ENCODE results near the gene MYO3B. TPM values are rescaled to one million over a fixed set of nuclear protein-coding genes. Genes with fewer than 3 reads are reported as not detected.

The MYO3B gene
- total and polyA plus RNA-seq, 11 donors, result 0.09 to 0.19 (median 0.10) TPM; not detected in 8

DNA sequence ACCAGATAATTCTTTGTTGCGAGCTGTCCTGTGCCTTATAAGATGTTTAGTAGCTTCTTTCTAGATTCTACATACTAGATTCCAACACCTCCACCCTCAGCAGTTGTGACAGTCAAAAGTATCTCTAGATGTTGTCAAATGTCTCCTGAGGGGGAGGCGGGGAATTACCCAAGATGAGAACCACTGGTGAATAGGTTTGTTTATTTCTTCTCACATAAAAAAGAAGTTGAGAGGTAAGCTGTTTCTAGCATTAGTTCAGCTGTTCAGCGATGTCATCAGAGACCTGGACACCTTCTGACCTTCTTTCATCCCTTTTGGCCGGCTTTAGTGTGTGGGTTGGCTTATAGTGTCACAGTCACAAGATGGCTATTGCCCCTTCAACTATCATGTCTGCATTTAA lies 299.7 kb downstream of the MYO3B start:
- H3K27me3 ChIP-seq, result no peaks in the 10 kb centered on the region
- no peak overlapping the region for H3K4me3 ChIP-seq
- DNase-seq, result no peak
- no peak for ATAC-seq
- no peak for TF ChIP-seq POLR2A (IDR thresholded peaks at IDR 0.05)
- TF ChIP-seq, protein P1, sequence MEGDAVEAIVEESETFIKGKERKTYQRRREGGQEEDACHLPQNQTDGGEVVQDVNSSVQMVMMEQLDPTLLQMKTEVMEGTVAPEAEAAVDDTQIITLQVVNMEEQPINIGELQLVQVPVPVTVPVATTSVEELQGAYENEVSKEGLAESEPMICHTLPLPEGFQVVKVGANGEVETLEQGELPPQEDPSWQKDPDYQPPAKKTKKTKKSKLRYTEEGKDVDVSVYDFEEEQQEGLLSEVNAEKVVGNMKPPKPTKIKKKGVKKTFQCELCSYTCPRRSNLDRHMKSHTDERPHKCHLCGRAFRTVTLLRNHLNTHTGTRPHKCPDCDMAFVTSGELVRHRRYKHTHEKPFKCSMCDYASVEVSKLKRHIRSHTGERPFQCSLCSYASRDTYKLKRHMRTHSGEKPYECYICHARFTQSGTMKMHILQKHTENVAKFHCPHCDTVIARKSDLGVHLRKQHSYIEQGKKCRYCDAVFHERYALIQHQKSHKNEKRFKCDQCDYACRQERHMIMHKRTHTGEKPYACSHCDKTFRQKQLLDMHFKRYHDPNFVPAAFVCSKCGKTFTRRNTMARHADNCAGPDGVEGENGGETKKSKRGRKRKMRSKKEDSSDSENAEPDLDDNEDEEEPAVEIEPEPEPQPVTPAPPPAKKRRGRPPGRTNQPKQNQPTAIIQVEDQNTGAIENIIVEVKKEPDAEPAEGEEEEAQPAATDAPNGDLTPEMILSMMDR (IDR thresholded peaks at IDR 0.05), result no peak
- H3K27ac ChIP-seq, result no peak overlapping the region
- H3K36me3 ChIP-seq, result no peaks in the 10 kb centered on the region
- 65 to 73% (median 72%) methylated on average over 4 of the region's 4 CpGs for WGBS, 4 donors
- intact Hi-C loops (cut with DNase I), result no loop called here
- no peaks in the 10 kb centered on the region for H3K4me1 ChIP-seq
- H3K9me3 ChIP-seq, result no peaks in the 10 kb centered on the region

DNA sequence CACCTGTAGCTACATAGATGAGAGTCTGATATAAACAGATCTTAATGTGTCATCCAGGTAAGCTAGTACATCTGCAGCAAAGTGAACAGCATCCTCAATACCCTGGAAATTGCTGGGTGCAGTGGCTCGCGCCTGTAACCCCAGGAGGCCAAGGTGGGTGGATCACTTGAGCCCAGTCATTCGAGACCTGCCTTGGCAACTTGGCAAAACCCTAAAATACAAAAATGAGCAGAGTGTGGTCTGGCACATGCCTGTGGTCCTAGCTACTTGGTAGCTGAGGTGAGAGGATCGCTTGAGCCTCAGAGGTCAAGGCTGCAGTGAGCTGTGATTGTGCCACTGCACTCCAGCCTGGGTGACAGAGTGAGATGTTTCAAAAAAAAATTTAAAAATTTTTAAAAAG lies 303.3 kb downstream of the MYO3B start:
- TF ChIP-seq POLR2A (IDR thresholded peaks at IDR 0.05), result no peak
- TF ChIP-seq, protein P1 (IDR thresholded peaks at IDR 0.05), result no peak
- Histone ChIP-seq H3K4me1 (no peaks in the 10 kb centered on the region), H3K27ac (no peak overlapping the region), H3K4me3 (no peak overlapping the region), H3K27me3 (no peaks in the 10 kb centered on the region), H3K36me3 (no peaks in the 10 kb centered on the region), H3K9me3 (no peaks in the 10 kb centered on the region)
- 87 to 93% (median 91%) methylated on average over 4 of the region's 4 CpGs for WGBS, 4 donors
- intact Hi-C loops (cut with DNase I), result loop anchor here in 2 of 10 donors (10.0 kb wide), 1 partner anchor 234 kb away; the partner anchor contains the start of gene SP5 (in 2 of the 2)
- no peak for ATAC-seq
- no peak for DNase-seq

DNA sequence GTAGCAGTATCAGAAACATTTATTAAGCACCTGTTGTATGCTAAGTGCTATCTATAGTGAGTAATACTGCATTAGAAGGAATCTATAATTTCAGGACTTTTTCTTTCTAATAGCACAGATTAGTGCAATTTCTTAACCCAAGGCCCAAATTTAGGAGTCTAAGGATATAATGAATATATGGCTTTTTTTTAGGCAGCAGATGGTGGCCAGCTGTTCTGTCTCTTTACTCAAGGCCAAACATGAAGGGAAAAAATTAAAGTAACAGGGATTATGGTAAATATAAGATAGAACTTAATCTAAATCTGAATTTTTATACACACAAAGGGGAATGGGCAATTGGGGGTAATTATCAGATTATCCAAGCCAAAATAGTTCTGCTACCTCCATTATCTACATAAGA lies 306.6 kb downstream of the MYO3B start:
- no peak for ATAC-seq
- Histone ChIP-seq H3K27me3 (no peaks in the 10 kb centered on the region), H3K4me3 (no peak overlapping the region), H3K36me3 (no peaks in the 10 kb centered on the region), H3K4me1 (no peaks in the 10 kb centered on the region), H3K9me3 (no peaks in the 10 kb centered on the region), H3K27ac (no peak overlapping the region)
- no peak for TF ChIP-seq POLR2A (IDR thresholded peaks at IDR 0.05)
- TF ChIP-seq, protein P1 (IDR thresholded peaks at IDR 0.05), result no peak
- intact Hi-C loops (cut with DNase I), result loop anchor here in 2 of 10 donors (10.0 kb wide), 1 partner anchor 230 kb away; the partner anchor contains the start of gene SP5 (in 2 of the 2)
- no peak for DNase-seq

DNA sequence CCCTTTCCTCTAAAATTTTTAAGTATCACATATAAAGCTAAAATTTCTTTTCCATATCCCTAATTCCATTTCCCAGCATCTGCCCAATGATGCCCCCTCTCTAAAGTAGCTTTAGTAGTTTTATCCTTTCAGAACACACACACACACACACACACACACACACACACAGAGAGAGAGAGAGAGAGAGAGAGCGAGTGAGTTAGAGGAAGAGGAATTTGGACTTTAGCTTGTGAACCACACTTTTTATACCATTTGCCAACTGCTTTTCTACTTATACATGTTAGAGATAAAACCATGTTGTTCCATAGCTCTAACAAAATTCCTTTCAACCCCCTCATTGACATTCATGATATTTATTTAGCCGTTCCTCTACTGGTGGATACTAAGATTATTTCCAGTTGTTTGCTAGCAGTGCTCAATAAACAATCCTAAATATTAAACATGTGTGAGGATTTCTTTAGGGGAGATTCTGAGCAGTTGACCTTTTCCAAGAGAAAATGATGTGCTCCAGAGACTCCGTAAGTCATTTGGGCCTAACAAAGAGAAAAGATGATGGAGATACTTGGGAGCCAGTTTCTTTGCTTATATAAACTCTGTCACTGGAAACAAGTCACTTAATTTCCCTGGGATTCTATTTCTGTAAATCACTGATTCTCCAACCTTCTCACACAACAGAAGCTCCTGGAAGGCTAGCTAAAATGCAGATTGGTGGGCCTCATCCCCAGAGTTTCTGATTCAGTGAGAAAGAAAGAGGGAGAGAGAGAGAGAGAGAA lies 307.5 kb downstream of the MYO3B start:
- WGBS, 4 donors, result 74 to 80% (median 77%) methylated on average over 3 of the region's 3 CpGs
- Histone ChIP-seq H3K27ac (no peak overlapping the region), H3K4me1 (no peaks in the 10 kb centered on the region), H3K9me3 (no peaks in the 10 kb centered on the region), H3K4me3 (no peak overlapping the region), H3K36me3 (no peaks in the 10 kb centered on the region), H3K27me3 (no peaks in the 10 kb centered on the region)
- no peak for TF ChIP-seq POLR2A (IDR thresholded peaks at IDR 0.05)
- TF ChIP-seq, protein P1 (IDR thresholded peaks at IDR 0.05), result no peak
- intact Hi-C loops (cut with DNase I), result loop anchor here (1.0 to 10.0 kb wide), 5 partner anchors 229 to 328 kb away; partner anchors contain the start of gene SP5 (in 3 of the 10)
- ATAC-seq (no peak), DNase-seq (no peak)
